ENCODE results near the gene BACH2. TPM values are rescaled to one million over a fixed set of nuclear protein-coding genes. Genes with fewer than 3 reads are reported as not detected.

The BACH2 gene
- polyA plus RNA-seq, 1 experiment: 2.2 TPM

GRCh38 chr6:90271831-90272230 is 24.8 kb downstream of the BACH2 start:
- H3K27ac ChIP-seq (ENCODE audit: low read depth, low read length): no peak overlapping the region
- TF ChIP-seq CTCF (IDR thresholded peaks at IDR 0.05; ENCODE audit: low read depth, low read length): no peak
- POLR2A ChIA-PET: no interaction called here
- no peak for DNase-seq (ENCODE audit: low read depth, low spot score)
- H3K9me3 ChIP-seq (ENCODE audit: control insufficient read depth, insufficient read depth, low read length): no peaks in the 10 kb centered on the region
- no peak overlapping the region for H3K4me3 ChIP-seq (ENCODE audit: low read depth, low read length)
- no peaks in the 10 kb centered on the region for H3K27me3 ChIP-seq (ENCODE audit: control insufficient read depth, insufficient read depth, low read length)
- CTCF ChIA-PET: no interaction called here

DNA sequence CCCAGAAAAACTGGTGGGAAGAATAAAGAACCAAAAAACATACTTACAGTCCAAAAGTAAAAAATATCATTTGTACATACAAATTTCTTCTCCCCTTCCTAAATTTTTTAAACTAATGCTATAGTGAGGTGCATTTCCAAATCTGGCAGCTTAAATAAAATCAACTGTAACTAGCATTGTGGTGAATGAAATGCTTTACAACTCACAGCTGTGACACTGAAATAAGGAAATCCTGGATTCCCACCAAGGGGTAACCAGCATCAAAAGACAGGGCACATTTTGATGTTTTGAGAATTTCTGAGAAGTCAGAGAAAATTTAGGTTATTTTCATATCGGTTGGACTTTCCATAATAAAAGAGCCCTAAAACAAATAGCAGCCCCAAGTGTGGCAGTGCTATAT is 27.3 kb downstream of the BACH2 start:
- Histone ChIP-seq H3K4me3 (ENCODE audit: low read depth, low read length) (no peak overlapping the region), H3K27ac (ENCODE audit: low read depth, low read length) (no peak overlapping the region), H3K9me3 (ENCODE audit: control insufficient read depth, insufficient read depth, low read length) (no peaks in the 10 kb centered on the region), H3K27me3 (ENCODE audit: control insufficient read depth, insufficient read depth, low read length) (no peaks in the 10 kb centered on the region)
- TF ChIP-seq CTCF (IDR thresholded peaks at IDR 0.05; ENCODE audit: low read depth, low read length): no peak
- DNase-seq (ENCODE audit: low read depth, low spot score): no peak
- ChIA-PET CTCF (no interaction called here), POLR2A (no interaction called here)

- Histone ChIP-seq H3K27ac (ENCODE audit: low read depth, low read length) (no peak overlapping the region), H3K4me3 (ENCODE audit: low read depth, low read length) (no peak overlapping the region), H3K27me3 (ENCODE audit: control insufficient read depth, insufficient read depth, low read length) (no peaks in the 10 kb centered on the region), H3K9me3 (ENCODE audit: control insufficient read depth, insufficient read depth, low read length) (no peaks in the 10 kb centered on the region)
- no peak for DNase-seq (ENCODE audit: low read depth, low spot score)
- CTCF ChIA-PET: no interaction called here
- TF ChIP-seq CTCF (IDR thresholded peaks at IDR 0.05; ENCODE audit: low read depth, low read length): no peak
- POLR2A ChIA-PET: no interaction called here
These were observed 28.5 kb downstream of the BACH2 start for GRCh38 chr6:90268178-90268577.

GRCh38 chr6:90266905-90267621 is 29.6 kb downstream of the BACH2 start:
- ChIA-PET CTCF (no interaction called here), POLR2A (no interaction called here)
- no peak overlapping the region for H3K27ac ChIP-seq (ENCODE audit: low read depth, low read length)
- DNase-seq (ENCODE audit: low read depth, low spot score): no peak
- no peak overlapping the region for H3K4me3 ChIP-seq (ENCODE audit: low read depth, low read length)
- no peak for TF ChIP-seq CTCF (IDR thresholded peaks at IDR 0.05; ENCODE audit: low read depth, low read length)
- no peaks in the 10 kb centered on the region for H3K9me3 ChIP-seq (ENCODE audit: control insufficient read depth, insufficient read depth, low read length)
- no peaks in the 10 kb centered on the region for H3K27me3 ChIP-seq (ENCODE audit: control insufficient read depth, insufficient read depth, low read length)

- ChIA-PET POLR2A (interaction anchor here (0.8 kb wide), 1 partner anchor 46 kb away, joined by 7 read pairs; no protein-coding TSS in a partner anchor), CTCF (interaction anchor here (2.0 kb wide), 1 partner anchor 128 kb away, joined by 7 read pairs; no protein-coding TSS in a partner anchor)
- no peak for TF ChIP-seq CTCF (IDR thresholded peaks at IDR 0.05; ENCODE audit: low read depth, low read length)
- no peaks in the 10 kb centered on the region for H3K27me3 ChIP-seq (ENCODE audit: control insufficient read depth, insufficient read depth, low read length)
- no peaks in the 10 kb centered on the region for H3K9me3 ChIP-seq (ENCODE audit: control insufficient read depth, insufficient read depth, low read length)
- no peak for DNase-seq (ENCODE audit: low read depth, low spot score)
- H3K4me3 ChIP-seq (ENCODE audit: low read depth, low read length): no peak overlapping the region
- H3K27ac ChIP-seq (ENCODE audit: low read depth, low read length): no peak overlapping the region
These were observed 32.1 kb downstream of the BACH2 start for GRCh38 chr6:90264561-90264960.

Data from AG04450 (cell line).